WTC11 (cell line): ENCODE data around the gene SLITRK5. TPM values are rescaled to one million over a fixed set of nuclear protein-coding genes. Genes with fewer than 3 reads are reported as not detected.

ENCODE experiments used
- ATF1 ChIP-seq: sonication (generic); formaldehyde crosslinking; IDR thresholded peaks from 2 replicates; pipeline ENCODE4 v1.8.1; 2023; ENCODE audit warnings: mild to moderate bottlenecking, moderate library complexity, missing genetic modification reagents
- ATF3 ChIP-seq: sonication (generic); formaldehyde crosslinking; conservative IDR thresholded peaks from 2 replicates; pipeline ENCODE4 v1.8.1; 2022; ENCODE audit warnings: mild to moderate bottlenecking, missing genetic modification reagents
- CTCF ChIP-seq: fragments of 200-600 bp; IDR thresholded peaks from 2 replicates; pipeline ENCODE4 v1.8.0; 2022; ENCODE audit warnings: antibody characterized with exemption
- E2F4 ChIP-seq: sonication (generic); formaldehyde crosslinking; IDR thresholded peaks from 2 replicates; pipeline ENCODE4 v1.8.1; 2022; ENCODE audit warnings: low read depth, mild to moderate bottlenecking, moderate library complexity, missing genetic modification reagents, borderline replicate concordance
- EMX1 ChIP-seq: fragments of 250-450 bp; sonication (Bioruptor Pico); IDR thresholded peaks from 2 replicates; pipeline ENCODE4 v1.8.0; 2021; ENCODE audit warnings: mild to moderate bottlenecking
- FOXK1 ChIP-seq: sonication (generic); formaldehyde crosslinking; IDR thresholded peaks from 2 replicates; pipeline ENCODE4 v1.8.0; 2022; ENCODE audit warnings: mild to moderate bottlenecking, moderate library complexity, missing genetic modification reagents
- GABPB1 ChIP-seq: sonication (generic); formaldehyde crosslinking; IDR thresholded peaks from 2 replicates; pipeline ENCODE4 v1.8.1; 2023; ENCODE audit warnings: mild to moderate bottlenecking, missing genetic modification reagents
- GTF2I ChIP-seq: fragments of 250-450 bp; sonication (Bioruptor Pico); conservative IDR thresholded peaks from 2 replicates; pipeline ENCODE4 v1.4.0; 2021; ENCODE audit warnings: mild to moderate bottlenecking
- HMGA2 ChIP-seq: fragments of 250-450 bp; sonication (Bioruptor Pico); IDR thresholded peaks from 2 replicates; pipeline ENCODE4 v1.4.0; 2021; ENCODE audit warnings: mild to moderate bottlenecking, moderate library complexity
- NR1H2 ChIP-seq: sonication (generic); formaldehyde crosslinking; IDR thresholded peaks from 2 replicates; pipeline ENCODE4 v1.9.0; 2021; ENCODE audit warnings: mild to moderate bottlenecking, moderate library complexity, missing genetic modification reagents
- NR2C2 ChIP-seq: sonication (generic); formaldehyde crosslinking; IDR thresholded peaks from 2 replicates; pipeline ENCODE4 v1.8.0; 2022; ENCODE audit warnings: mild to moderate bottlenecking, missing genetic modification reagents
- NR3C1 ChIP-seq: sonication (generic); formaldehyde crosslinking; conservative IDR thresholded peaks from 2 replicates; pipeline ENCODE4 v1.8.1; 2023; ENCODE audit warnings: low read depth, mild to moderate bottlenecking, missing genetic modification reagents
- PRDM15 ChIP-seq: sonication (generic); formaldehyde crosslinking; IDR thresholded peaks from 2 replicates; pipeline ENCODE4 v1.8.0; 2022; ENCODE audit warnings: missing genetic modification reagents
- PRRX2 ChIP-seq: fragments of 250-450 bp; sonication (Bioruptor Pico); IDR thresholded peaks from 2 replicates; pipeline ENCODE4 v1.8.0; 2021; ENCODE audit warnings: mild to moderate bottlenecking
- RORB ChIP-seq: fragments of 250-450 bp; sonication (Bioruptor Pico); IDR thresholded peaks from 2 replicates; pipeline ENCODE4 v1.9.0; 2021; ENCODE audit warnings: mild to moderate bottlenecking
- SMAD3 ChIP-seq: sonication (generic); formaldehyde crosslinking; IDR thresholded peaks from 2 replicates; pipeline ENCODE4 v1.8.0; 2022; ENCODE audit warnings: missing genetic modification reagents, mild to moderate bottlenecking, borderline replicate concordance
- TP53 ChIP-seq: sonication (generic); formaldehyde crosslinking; IDR thresholded peaks from 2 replicates; pipeline ENCODE4 v1.8.1; 2023; ENCODE audit warnings: mild to moderate bottlenecking, missing genetic modification reagents
- ZNF121 ChIP-seq: sonication (generic); formaldehyde crosslinking; IDR thresholded peaks from 2 replicates; pipeline ENCODE4 v1.8.0; 2023; ENCODE audit warnings: missing genetic modification reagents
- ZNF138 ChIP-seq: sonication (generic); formaldehyde crosslinking; conservative IDR thresholded peaks from 2 replicates; pipeline ENCODE4 v1.8.1; 2022; ENCODE audit warnings: mild to moderate bottlenecking, moderate library complexity, missing genetic modification reagents
- ZNF263 ChIP-seq: sonication (generic); formaldehyde crosslinking; IDR thresholded peaks from 2 replicates; pipeline ENCODE4 v1.8.1; 2022; ENCODE audit warnings: low read depth, mild to moderate bottlenecking, moderate library complexity, missing genetic modification reagents
- ZNF396 ChIP-seq: fragments of 250-450 bp; sonication (Bioruptor Pico); IDR thresholded peaks from 2 replicates; pipeline ENCODE4 v1.8.0; 2021; ENCODE audit warnings: mild to moderate bottlenecking, moderate library complexity, borderline replicate concordance
- ZNF425 ChIP-seq: fragments of 250-450 bp; sonication (Bioruptor Pico); conservative IDR thresholded peaks from 2 replicates; pipeline ENCODE4 v1.9.0; 2021; ENCODE audit warnings: mild to moderate bottlenecking
- ZNF671 ChIP-seq: fragments of 250-450 bp; sonication (Bioruptor Pico); IDR thresholded peaks from 2 replicates; pipeline ENCODE4 v1.8.0; 2021; ENCODE audit warnings: mild to moderate bottlenecking
- total RNA-seq: library from RNA; stranded (reverse); gene quantifications from 3 replicates; pipeline ENCODE4 v1.2.3, GENCODE V29; 2021
- TF ChIP-seq, protein P1 (sequence below): sonication (generic); formaldehyde crosslinking; IDR thresholded peaks from 2 replicates; pipeline ENCODE4 v1.8.0; 2022; ENCODE audit warnings: mild to moderate bottlenecking, missing genetic modification reagents
- TF ChIP-seq, protein P2 (sequence below): fragments of 250-450 bp; sonication (Bioruptor Pico); IDR thresholded peaks from 2 replicates; pipeline ENCODE4 v1.9.0; 2021; ENCODE audit warnings: mild to moderate bottlenecking, borderline replicate concordance

Gene SLITRK5
- total RNA-seq, 1 experiment from 2014 or later: 3.7 TPM

- no peak for TF ChIP-seq ZNF425 (CRISPR knock-in tag)
- TF ChIP-seq TP53 (CRISPR knock-in tag): 0 out of 2 replicates have a peak, but pooled peaks have one; percentile 70
- no peak for TF ChIP-seq GTF2I (CRISPR knock-in tag)
- no peak for TF ChIP-seq GABPB1 (CRISPR knock-in tag)
- TF ChIP-seq PRDM15: 0 out of 2 replicates have a peak, but pooled peaks have one; percentile 39
- peak; percentile 72; the same call in 1 of the 2 replicates for TF ChIP-seq FOXK1 (CRISPR knock-in tag)
- TF ChIP-seq SMAD3 (CRISPR knock-in tag): peak; percentile 81
- no peak for TF ChIP-seq NR2C2 (CRISPR knock-in tag)
- no peak for TF ChIP-seq NR1H2 (CRISPR knock-in tag)
- no peak for TF ChIP-seq PRRX2 (CRISPR knock-in tag)
- TF ChIP-seq ZNF396: no peak
- TF ChIP-seq, protein P1, sequence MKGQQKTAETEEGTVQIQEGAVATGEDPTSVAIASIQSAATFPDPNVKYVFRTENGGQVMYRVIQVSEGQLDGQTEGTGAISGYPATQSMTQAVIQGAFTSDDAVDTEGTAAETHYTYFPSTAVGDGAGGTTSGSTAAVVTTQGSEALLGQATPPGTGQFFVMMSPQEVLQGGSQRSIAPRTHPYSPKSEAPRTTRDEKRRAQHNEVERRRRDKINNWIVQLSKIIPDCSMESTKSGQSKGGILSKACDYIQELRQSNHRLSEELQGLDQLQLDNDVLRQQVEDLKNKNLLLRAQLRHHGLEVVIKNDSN (CRISPR knock-in tag): peak; percentile 70
- no peak for TF ChIP-seq ZNF671 (CRISPR knock-in tag)
- TF ChIP-seq E2F4 (CRISPR knock-in tag): peak; percentile 82; the same call in 1 of the 2 replicates
- TF ChIP-seq EMX1 (CRISPR knock-in tag): no peak
- TF ChIP-seq HMGA2 (CRISPR knock-in tag): no peak
- TF ChIP-seq ZNF263: 0 out of 2 replicates have a peak, but pooled peaks have one; percentile 55
- TF ChIP-seq, protein P2, sequence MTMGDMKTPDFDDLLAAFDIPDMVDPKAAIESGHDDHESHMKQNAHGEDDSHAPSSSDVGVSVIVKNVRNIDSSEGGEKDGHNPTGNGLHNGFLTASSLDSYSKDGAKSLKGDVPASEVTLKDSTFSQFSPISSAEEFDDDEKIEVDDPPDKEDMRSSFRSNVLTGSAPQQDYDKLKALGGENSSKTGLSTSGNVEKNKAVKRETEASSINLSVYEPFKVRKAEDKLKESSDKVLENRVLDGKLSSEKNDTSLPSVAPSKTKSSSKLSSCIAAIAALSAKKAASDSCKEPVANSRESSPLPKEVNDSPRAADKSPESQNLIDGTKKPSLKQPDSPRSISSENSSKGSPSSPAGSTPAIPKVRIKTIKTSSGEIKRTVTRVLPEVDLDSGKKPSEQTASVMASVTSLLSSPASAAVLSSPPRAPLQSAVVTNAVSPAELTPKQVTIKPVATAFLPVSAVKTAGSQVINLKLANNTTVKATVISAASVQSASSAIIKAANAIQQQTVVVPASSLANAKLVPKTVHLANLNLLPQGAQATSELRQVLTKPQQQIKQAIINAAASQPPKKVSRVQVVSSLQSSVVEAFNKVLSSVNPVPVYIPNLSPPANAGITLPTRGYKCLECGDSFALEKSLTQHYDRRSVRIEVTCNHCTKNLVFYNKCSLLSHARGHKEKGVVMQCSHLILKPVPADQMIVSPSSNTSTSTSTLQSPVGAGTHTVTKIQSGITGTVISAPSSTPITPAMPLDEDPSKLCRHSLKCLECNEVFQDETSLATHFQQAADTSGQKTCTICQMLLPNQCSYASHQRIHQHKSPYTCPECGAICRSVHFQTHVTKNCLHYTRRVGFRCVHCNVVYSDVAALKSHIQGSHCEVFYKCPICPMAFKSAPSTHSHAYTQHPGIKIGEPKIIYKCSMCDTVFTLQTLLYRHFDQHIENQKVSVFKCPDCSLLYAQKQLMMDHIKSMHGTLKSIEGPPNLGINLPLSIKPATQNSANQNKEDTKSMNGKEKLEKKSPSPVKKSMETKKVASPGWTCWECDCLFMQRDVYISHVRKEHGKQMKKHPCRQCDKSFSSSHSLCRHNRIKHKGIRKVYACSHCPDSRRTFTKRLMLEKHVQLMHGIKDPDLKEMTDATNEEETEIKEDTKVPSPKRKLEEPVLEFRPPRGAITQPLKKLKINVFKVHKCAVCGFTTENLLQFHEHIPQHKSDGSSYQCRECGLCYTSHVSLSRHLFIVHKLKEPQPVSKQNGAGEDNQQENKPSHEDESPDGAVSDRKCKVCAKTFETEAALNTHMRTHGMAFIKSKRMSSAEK: no peak
- TF ChIP-seq NR3C1 (CRISPR knock-in tag): no peak; the same call in 1 of the 2 replicates
- TF ChIP-seq CTCF: no peak
- no peak for TF ChIP-seq RORB
- TF ChIP-seq ZNF121: no peak; the same call in 1 of the 2 replicates
- TF ChIP-seq ATF3 (CRISPR knock-in tag): no peak
- TF ChIP-seq ATF1: 0 out of 2 replicates have a peak, but pooled peaks have one; percentile 46
- peak; percentile 48; the same call in 1 of the 2 replicates for TF ChIP-seq ZNF138 (CRISPR knock-in tag)
Observed at GRCh38 chr13:87677496-87678371, 6.6 kb downstream of the SLITRK5 start (continued).
